ENCODE data around the gene EPX.

The EPX gene

GRCh38 chr17:58200024-58200633 is 7.6 kb downstream of the EPX start:
- no peak for DNase-seq (ENCODE audit: extremely low read depth, low read depth)
- TF ChIP-seq, protein P1, sequence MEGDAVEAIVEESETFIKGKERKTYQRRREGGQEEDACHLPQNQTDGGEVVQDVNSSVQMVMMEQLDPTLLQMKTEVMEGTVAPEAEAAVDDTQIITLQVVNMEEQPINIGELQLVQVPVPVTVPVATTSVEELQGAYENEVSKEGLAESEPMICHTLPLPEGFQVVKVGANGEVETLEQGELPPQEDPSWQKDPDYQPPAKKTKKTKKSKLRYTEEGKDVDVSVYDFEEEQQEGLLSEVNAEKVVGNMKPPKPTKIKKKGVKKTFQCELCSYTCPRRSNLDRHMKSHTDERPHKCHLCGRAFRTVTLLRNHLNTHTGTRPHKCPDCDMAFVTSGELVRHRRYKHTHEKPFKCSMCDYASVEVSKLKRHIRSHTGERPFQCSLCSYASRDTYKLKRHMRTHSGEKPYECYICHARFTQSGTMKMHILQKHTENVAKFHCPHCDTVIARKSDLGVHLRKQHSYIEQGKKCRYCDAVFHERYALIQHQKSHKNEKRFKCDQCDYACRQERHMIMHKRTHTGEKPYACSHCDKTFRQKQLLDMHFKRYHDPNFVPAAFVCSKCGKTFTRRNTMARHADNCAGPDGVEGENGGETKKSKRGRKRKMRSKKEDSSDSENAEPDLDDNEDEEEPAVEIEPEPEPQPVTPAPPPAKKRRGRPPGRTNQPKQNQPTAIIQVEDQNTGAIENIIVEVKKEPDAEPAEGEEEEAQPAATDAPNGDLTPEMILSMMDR (IDR thresholded peaks at IDR 0.05; ENCODE audit: low read depth, low read length): peak; percentile 53

DNA sequence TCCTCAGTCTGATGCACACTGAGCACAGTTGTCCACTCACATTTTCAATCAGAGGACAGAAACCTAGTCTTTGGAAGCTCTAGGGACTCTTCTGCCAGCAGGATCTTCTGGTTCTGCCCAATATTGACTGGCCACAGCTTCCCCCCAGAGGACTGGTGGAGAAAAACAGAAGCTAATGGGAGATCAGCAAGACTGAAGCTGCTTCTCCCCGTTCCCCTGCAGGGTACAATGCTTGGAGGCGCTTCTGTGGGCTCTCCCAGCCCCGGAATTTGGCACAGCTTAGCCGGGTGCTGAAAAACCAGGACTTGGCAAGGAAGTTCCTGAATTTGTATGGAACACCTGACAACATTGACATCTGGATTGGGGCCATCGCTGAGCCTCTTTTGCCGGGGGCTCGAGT is 10.3 kb downstream of the EPX start:
- TF ChIP-seq, protein P1 (IDR thresholded peaks at IDR 0.05; ENCODE audit: low read depth, low read length): no peak
- DNase-seq (ENCODE audit: extremely low read depth, low read depth): no peak

- TF ChIP-seq, protein P1 (IDR thresholded peaks at IDR 0.05; ENCODE audit: low read depth, low read length): no peak
Observed at GRCh38 chr17:58204796-58205195, 12.3 kb downstream of the EPX start.

GRCh38 chr17:58205936-58206335 is 13.4 kb downstream of the EPX start:
- DNase-seq (ENCODE audit: extremely low read depth, low read depth): no peak
- TF ChIP-seq, protein P1 (IDR thresholded peaks at IDR 0.05; ENCODE audit: low read depth, low read length): no peak

More at GRCh38 chr17:58204796-58205195, 12.3 kb downstream of the EPX start:
- DNase-seq (ENCODE audit: extremely low read depth, low read depth): no peak

DNA sequence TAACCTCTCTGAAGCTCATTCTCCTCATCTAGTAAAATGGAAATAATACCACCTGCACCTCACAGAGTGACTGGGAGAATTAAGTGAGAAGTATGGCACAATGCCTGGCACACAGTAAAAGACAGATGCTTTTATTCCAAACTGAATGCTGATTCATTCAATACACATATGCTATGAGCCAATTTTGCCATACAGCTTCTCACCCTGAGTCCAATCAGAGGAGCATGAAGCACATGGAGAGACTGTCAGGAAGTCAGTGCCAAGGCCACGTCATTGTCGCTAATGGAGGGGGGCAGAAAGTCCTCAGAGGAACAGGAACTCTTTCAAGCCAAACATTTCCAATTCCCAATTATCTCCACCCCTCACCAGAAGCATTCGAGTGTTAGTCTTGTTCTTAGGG is 14.9 kb downstream of the EPX start:
- TF ChIP-seq, protein P1 (IDR thresholded peaks at IDR 0.05; ENCODE audit: low read depth, low read length): no peak
- DNase-seq (ENCODE audit: extremely low read depth, low read depth): no peak

GRCh38 chr17:58208344-58208743 is 15.8 kb downstream of the EPX start:
- TF ChIP-seq, protein P1 (IDR thresholded peaks at IDR 0.05; ENCODE audit: low read depth, low read length): no peak

GRCh38 chr17:58210922-58211321 is 18.4 kb downstream of the EPX start:
- no peak for DNase-seq (ENCODE audit: extremely low read depth, low read depth)
- TF ChIP-seq, protein P1 (IDR thresholded peaks at IDR 0.05; ENCODE audit: low read depth, low read length): no peak

More at GRCh38 chr17:58208344-58208743, 15.8 kb downstream of the EPX start:
- no peak for DNase-seq (ENCODE audit: extremely low read depth, low read depth)

Data from AG09319 (cell line).